CD4-positive, alpha-beta T cell treated with Interleukin-6 for 4 hours (primary cell): ENCODE measurements around the gene NGF.
"Not testable (repeated sequence)": the region's sequence is repeated elsewhere in the genome, so short reads cannot be mapped to it uniquely, and the experiment has no call there.

Source experiments
- DNase-seq: peaks from one replicate; pipeline ENCODE4 v3.0.0-alpha.2; 2020; ENCODE audit warnings: mixed read lengths

The NGF gene

DNA sequence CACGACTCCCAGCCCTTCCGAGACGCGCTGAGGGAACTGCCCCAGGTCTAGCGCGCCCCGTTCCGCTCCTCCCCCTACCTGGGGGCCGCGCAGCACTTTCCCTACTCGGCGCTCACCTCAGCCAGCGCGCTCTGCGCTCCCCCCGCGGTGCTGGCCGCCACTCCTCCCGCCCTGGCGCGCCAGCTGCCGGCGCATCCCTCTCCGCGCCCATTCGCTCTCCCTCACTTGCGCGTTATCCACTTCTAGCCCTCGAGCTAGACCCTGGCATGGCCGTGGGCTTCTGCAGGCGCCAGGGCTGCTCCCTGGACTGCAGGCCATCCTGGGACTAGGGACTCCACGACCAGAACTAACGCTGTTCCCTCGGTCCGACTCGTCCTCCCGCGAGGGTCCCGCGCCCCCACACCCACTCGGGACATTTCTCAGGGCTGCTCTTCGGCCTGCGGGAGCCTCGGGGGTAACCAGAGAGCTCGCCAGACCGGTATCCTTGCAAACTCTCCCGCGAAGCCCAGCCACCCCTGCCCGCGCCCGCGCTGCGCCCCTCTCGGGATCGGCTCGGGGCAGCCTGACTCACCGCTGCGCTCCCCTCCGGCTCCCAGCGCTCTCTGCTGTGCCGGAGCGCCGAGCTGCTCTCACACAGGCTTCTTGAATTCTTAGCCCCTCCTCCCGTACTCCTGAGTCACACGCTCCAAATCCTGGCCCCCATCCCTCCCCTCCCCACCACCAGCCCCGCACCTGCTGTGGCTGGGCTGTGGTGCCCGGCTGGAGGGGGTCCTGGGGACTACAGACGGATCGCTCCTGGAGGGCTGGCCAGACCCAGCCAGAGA is at the start of gene NGF:
TSS of gene NGF (minus strand) at position 617 of the 824 bp plus-strand sequence. CDS start 51,454 bp downstream, outside the sequence.
- DNase-seq: no peak

DNA sequence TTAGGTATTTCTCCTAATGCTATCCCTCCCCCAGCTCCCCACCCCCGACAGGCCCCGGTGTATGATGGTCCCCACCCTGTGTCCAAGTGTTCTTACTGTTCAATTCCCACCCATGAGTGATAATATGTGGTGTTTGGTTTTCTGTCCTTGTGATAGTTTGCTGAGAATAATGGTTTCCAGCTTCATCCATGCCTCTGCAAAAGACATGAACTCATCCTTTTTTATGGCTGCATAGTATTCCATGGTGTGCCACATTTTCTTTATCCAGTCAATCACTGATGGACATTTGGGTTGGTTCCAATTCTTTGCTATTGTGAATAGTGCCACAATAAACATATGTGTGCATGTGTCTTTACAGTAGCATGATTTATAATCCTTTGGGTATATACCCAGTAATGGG is 45.4 kb upstream of the NGF start:
- not testable (repeated sequence) for DNase-seq

DNA sequence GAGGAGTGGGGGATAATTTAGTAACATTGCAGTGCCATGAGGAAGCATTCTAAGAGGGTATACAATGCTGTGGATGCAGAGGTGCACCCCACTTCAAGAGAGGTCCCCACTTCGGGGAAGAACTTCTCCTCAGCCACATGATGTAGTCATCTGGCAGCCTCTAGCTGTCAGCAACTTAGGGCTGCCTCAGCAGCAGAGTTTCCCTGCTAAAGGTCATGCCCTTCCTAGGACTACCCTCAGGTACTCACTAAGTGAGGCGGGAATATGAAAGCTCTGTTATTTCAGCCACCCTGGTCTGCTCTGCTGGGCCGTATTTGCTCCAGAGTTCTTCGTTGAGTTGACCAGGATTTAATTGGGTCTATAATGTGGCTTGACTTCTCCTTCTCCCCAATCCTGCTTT is 41.9 kb upstream of the NGF start:
- no peak for DNase-seq

DNA sequence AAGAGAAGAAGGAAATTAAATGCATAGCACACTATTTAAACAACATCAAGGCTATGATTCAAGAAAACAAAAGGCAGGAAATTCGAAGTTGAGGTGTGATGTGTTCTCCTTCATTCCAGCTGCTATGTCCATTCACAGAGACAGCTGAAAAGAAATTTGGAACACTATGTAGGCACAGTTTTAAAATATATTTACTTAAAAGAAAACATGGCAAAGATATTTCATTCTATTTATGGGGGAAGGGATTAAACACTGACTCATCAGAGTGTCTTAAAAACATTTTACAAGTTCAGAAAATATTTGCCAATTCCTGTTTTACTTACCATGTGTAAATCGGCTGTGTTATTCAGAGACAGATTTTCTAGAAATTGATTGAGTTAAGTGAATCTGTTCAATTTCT is 39.4 kb upstream of the NGF start:
- DNase-seq: no peak

DNA sequence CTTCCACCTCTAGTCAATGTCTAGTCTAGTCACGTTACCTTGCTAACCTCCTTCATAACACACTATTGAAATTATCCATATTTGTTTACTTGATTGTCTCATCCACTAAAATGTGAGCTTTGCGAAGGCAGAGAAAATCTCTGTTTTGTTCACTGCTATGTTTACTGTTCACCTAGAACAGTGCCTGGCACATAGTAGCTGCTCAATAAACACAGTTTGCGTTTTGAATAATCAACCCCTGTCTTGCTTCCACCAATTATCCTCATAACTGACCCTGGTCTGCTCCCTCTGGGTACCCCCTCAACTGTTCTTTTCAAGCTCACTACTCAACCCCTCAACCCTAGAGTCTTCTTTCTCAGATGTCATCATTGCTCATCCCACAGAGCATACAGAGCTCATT is 36.5 kb upstream of the NGF start:
- no peak for DNase-seq

DNA sequence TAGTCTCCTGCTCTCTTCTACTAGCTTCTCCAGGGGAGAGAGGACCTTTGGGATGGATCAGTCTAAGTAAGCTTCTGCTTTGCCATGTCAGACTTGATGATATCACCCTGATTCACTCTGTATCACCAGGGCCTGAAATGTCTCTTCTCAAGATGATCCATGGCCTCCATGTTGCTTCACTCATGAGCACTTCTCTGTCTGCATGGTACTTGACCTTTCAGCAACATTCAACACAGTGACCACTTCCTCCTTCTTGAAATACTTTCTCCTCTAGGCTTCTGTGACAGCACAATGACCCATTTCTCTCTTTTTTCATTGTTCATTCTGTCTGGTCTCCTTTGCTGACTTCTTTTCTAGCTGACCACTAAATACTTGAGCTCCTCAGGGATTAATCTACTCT is 35.3 kb upstream of the NGF start:
- no peak for DNase-seq

DNA sequence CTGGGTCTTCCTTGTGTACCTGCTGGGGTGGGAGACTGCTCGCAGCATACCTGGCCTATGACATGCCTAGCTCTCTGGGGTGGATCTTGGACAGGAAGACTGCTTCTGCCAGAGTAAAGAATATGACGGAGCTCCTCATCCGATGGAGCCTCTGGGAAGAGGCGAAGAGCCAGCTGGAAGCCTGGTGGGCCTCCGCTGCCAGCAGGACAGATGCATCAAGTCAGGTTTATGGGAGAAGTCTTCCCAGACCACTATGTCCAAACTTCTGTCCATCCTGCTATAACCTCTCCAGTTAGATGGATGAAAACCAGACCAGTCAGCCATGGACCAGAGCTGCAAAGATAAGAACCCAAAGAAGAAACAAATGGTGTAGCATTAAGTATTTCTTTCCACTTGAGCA is 27.7 kb upstream of the NGF start:
- no peak for DNase-seq

DNA sequence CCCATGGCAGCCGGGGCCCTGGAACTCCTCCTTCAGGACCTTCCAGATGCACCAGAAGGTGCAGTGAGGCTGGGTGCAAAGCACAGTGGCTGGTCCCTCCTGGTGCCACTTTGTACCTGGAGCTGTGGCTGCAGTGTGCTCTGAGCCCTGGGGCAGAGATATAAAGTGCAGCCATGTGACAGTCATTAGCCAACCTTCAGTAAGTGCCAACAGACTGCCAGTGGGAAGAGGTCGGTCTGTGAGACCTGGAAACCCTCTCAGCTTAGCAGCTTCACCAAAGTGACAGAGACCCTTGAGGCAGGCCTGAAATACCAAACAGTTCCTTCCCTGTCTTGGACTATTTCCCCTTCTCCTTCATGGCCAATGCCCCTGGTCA is 26.7 kb upstream of the NGF start:
- no peak for DNase-seq

DNA sequence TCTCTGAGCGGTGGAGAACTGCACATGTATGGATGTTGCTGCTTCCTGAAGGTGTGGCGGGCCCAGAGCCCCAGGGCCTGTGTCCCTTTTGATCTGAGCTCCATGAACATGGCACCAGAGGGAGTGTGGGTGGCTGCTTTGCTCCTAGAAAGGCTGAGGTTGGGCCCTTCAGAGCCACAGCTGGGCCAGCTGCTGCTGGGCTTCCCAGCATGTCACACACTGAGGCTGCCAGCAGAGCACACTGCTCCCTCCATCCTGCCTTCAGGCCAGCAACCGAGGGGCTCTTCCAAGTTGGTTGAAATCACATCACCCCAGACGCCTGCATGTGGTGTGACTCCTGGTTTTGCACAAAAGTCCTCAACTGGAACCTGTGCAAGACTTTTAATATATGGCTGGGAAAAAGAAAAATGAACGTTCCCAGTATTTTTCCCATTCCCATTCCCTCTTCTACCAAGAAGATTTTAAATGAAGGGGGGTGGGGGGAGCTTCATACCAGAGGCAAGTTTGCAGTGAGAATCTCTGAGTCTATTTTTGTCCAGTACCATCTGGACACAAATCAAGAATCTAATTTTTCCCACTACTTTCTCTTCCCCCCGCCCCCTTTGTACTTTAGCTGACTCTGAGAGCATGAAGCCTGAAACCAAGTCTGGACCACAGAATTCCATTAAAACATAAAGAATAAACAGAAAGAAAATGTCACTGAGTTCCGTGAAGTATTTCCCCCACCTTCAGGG is 26.2 kb upstream of the NGF start:
- DNase-seq: no peak

DNA sequence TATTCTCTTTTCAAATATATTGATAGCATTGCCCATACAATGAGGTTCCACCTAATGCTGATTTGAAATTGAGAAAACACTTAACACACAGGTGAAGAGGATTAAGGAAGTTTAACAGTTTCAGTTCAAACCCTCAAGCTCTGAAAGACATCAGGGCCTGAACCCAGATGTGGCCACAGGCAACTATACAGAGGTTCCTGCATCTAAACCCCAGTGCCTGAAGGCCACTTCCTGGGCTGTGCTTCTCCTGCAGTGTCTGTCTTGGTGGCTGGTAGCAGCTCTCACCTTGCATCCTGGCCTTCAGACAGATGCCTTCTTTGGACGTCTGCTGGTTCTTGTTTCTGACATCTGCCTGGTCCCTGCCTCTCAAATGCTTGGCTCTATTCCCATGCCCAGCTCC is 25.1 kb upstream of the NGF start:
- DNase-seq: no peak

DNA sequence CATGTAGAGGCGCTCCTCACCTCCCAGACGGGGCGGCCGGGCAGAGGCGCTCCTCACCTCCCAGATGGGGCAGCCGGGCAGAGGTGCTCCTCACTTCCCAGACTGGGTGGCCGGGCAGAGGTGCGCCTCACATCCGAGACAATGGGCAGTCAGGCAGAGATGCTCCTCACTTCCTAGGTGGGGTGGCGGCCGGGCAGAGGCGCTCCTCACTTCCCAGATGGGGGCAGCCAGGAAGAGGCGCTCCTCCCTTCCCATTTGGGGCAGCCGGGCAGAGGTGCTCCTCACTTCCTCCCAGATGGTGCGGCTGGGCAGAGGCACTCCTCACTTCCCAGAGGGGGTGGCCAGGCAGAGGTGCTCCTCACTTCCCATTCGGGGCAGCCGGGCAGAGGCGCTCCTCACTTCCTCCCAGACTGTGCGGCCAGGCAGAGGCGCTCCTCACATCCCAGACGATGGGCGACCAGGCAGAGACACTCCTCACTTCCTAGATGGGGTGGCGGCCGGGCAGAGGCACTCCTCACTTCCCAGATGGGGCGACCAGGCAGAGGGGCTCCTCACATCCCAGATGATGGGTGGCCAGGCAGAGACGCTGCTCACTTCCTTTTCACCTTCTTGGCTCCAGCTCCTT is 22.6 kb upstream of the NGF start:
- not testable (repeated sequence) for DNase-seq

DNA sequence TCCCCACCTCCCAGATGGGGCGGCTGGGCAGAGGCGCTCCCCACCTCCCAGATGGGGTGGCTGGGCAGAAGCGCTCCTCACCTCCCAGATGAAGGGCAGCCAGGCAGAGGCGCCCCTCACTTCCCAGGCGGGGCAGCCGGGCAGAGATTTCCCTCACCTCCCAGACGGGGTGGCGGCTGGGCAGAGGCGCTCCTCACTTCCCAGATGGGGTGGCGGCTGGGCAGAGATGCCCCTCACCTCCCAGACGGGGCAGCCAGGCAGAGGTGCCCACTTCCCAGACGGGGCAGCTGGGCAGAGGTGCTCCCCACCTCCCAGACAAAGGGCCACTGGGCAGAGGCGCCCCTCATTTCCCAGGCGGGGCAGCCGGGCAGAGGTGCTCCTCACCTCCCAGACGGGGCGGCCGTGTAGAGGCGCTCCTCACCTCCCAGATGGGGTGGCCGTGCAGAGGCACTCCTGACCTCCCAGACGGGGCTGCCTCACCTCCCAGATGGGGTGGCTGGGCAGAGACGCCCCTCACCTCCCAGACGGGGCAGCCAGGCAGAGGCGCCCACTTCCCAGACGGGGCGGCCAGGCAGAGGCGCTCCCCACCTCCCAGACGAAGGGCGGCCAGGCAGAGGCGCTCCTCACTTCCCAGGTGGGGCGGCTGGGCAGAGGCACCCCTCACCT is 21.9 kb upstream of the NGF start:
- DNase-seq: not testable (repeated sequence)

DNA sequence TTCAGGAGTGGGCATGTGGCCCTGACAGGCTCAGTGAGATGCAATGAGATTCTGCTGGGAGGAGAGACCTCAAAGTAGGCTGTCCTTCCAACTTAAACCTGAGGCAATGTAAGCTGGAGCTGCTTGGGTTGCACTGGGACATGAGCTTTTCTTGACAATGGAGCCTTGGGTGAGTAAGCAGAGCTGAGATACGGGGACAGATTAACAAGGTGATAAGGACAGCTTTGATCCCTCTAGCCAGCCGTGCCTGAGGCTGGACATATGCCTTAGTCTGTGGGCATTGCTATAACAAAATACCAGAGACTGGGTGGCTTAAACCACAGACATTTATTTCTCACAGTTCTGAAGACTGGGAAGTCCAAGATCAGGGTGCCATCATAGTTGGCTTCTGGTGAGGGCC is 18.3 kb upstream of the NGF start:
- DNase-seq: no peak

DNA sequence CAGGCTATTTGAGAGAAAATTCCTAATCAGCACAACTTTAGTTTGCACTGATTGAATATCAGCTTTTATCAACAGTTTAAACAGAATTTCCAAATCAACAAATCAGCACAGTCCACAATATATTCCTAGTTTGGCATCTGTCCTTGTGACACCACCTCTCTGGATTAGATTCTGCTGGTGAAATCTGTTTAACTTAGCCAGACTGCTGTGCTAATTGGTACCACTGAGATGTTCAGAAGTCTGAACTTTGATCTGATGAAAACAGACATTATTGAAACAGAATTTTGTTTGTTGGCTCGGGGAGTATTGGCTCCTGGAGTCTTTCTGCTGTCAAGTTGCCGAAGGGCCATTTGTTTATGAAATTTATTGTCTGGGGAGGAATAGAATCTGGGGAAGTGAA is 17.0 kb upstream of the NGF start:
- no peak for DNase-seq

DNA sequence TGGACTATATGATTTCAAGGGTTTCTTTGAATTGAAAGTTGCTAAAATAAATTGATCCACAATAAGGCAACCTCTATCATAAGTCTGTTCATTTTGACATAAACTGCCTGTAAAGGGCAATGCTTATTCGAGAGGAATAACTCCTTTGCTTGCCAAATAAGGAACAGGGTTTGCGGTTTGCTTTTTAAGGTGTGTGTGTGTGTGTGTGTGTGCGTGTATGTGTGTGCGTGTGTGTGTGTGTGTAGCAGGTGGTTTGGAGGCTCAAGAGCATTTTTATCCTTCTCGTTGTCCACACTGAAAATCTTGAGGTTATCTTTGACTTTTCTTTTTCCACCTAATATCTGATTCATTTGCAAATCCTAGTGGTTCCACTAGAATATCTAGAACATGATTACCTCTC is 13.1 kb upstream of the NGF start:
- no peak for DNase-seq

DNA sequence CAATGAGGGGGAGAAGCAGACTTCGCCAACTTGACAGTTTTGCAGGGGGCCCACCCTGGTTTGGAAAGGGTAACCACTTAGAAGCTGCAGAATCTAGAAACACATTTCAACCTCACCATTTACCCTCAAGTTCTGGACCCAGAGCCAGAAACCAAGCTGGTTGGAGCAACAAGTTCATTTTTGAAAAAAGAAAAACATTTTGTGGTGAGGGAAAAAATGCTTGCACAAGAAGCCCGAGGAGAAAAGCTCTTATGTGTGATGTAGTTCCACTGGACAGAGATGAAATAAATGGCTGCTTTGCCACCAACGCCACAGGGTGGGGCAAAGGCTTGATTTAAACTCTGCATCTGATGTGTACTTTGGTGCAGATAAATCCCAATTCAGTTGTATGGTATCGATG is 10.6 kb upstream of the NGF start:
- DNase-seq: no peak

DNA sequence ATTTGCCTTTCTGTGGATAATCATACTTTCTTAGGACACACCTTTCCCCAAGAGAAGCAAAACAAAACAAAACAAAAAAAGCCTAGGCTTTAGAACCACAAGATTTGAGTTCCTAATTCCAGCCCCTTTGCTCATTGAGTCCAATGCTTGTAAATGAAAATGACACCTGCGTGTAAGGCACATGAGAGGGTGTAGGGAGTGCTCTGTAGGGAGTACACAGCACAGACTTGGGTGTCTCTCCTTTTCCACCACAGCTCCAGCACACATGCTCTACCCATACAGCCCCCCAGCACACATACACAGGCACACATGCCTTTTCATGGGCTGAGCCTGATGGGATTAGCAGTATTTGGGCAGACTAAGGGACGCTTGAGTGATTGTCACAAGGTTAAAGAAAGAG is 9.2 kb upstream of the NGF start:
- DNase-seq: no peak

DNA sequence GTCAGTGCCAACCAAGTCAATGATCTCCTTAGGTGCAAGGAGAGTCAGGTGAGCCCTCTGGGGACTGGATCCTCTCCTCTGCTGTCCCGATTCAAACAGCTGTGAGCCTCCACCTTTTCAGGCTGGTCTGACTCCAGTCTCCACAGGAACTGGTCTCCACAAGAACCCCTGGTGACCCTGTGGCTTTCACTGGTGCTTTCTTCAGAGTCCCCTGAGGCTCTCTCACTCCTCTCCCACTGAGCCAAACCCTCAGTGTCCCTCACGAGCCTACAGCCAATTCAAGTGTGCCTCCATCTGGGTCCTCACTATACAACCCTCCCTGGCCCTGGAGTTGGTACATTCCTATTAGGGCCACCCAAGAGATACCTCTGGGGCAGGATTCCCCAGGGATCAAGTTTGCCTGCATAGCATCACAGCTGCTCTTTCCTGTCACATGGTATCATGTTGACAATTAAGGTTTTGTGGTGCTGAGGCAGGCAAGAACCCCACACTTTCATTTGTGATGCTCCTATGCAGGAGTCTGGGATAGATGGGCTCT is 5.2 kb upstream of the NGF start:
- DNase-seq: no peak

DNA sequence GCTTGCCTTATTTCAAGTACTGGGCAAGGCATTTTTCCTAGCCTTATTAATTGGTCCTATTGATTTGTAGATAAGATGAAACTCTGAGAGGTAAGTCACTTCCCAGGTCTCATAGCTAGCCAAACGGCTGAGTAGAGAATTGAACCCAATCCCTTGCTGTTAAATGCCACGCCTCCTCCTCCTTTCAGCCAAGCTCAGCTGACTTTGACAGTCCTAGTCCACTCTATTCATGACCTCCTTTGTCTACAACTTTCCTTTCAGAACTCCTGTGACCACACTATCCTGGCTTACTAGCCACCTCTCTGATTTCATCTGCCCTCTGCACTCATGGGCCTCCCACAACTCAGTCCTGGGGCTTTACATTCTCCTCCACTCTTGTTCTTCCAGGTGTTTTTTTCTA is 3.9 kb upstream of the NGF start:
- DNase-seq: no peak

DNA sequence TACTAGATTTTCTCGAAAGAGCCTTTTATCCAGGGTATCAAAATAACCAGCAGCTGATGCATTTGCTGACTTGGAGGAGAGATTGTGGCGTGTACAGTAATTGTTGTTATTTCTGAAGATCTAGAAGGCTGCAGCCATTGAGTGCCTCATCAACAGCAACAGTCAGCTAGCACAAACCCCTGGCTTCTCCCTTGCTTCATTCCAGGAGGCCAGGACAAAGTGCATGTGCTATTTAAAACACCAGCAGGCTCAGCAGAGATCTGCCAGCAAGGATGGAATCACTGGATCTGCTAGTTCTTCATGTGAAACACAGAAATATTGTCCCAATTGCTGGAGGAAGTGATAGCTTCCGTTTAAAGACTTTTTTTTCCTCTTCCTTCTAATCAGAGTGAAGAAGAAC is 2.8 kb upstream of the NGF start:
- no peak for DNase-seq

DNA sequence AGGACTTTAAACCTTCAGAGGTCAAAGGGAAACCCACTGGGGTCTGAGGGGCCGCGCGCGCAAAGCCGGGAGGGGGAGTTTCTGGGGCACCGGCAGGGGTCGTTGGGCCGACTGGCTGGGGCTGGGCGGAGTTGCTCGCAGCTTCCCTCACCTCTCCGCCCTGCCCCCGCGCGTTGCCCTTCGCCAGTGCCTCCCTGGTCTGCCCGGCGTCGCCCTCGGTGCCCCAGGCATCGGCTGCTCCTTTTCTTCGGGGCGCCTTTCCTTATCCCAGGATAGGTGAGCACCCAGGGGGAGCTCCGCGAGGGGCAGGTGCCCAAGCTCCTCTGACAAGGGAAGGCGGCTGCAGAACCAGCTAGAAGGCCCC is 390 bp upstream of the NGF start:
- no peak for DNase-seq

DNA sequence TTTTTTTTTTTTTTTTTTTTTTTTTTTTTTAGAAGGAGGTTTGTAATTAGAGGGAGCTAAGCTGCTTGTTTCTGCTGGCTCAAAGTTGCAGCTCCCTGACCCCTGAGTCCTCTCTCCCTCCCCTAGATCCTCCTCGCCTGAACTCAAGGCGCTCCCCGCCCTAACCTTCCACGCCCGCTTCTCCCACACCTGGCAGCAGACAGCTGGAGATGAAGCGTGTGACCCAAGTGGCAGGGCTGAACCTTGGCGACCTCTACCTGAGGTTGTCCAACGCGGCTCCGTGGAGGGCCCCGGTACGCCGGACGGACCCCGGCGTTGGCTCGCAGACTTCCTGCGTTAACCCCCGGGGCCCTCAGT is 795 bp downstream of the NGF start:
- DNase-seq: no peak

DNA sequence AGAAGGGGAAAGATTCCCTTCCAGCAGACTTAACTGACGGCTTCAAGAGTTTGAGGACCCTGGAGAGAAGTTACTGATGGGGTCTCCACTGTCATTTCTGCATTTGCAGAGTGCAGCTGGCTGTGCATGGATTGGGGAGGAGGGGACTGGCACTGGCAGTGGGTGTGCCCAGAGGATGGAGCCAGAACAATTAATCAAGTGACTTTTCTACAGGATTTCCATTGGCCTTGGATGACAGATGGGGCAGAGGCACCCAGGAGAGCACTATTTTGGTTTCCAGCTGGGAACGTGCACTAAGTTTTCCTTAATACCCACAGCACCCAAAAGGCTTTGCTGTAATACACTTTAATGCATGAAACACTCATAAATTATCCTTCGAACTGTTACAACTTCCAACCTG is 1.3 kb downstream of the NGF start:
- DNase-seq: no peak
